Upper lobe of left lung (tissue), 6 donors: ENCODE measurements around the gene MCTP1. TPM values are rescaled to one million over a fixed set of nuclear protein-coding genes. Genes with fewer than 3 reads are reported as not detected.

ENCODE experiments used
- ATAC-seq, 2 donors: fragments of 200-7000 bp; cut with Tn5 transposase; one replicate each; pipeline ENCODE4 v1.9.1; 2022; ENCODE audit warnings: mild to moderate bottlenecking in 2 of 2, moderate library complexity in 2 of 2; ENCODE audit not compliant: low FRiP score in 2 of 2
- DNase-seq, 2 donors: peaks; one replicate each; pipeline ENCODE4 v3.0.0-alpha.2; 2019 to 2020
- H3K27ac ChIP-seq, 4 donors: fragments of 200-600 bp; sonication (generic); one replicate each; pipeline ENCODE4 v1.5.1; 2016 to 2019
- H3K27me3 ChIP-seq, 4 donors: fragments of 200-600 bp; sonication (generic); one replicate each; pipeline ENCODE4 v1.5.1; 2017 to 2019
- H3K36me3 ChIP-seq, 4 donors: fragments of 200-600 bp; sonication (generic); one replicate each; pipeline ENCODE4 v1.5.1; 2016 to 2019
- H3K4me1 ChIP-seq, 4 donors: fragments of 200-600 bp; sonication (generic); one replicate each; pipeline ENCODE4 v1.5.1; 2018 to 2019
- H3K4me3 ChIP-seq, 4 donors: fragments of 200-600 bp; sonication (generic); one replicate each; pipeline ENCODE4 v1.5.1; 2017 to 2019; ENCODE audit warnings: mild to moderate bottlenecking in 2 of 4, moderate library complexity in 1 of 4
- H3K9me3 ChIP-seq, 4 donors: fragments of 200-600 bp; sonication (generic); one replicate each; pipeline ENCODE4 v1.5.1; 2018 to 2019
- EP300 ChIP-seq, 4 donors: sonication (generic); formaldehyde crosslinking; IDR thresholded peaks; one replicate each; pipeline ENCODE4 v1.5.1; 2017; ENCODE audit warnings: antibody characterized with exemption in 4 of 4, control low read depth in 2 of 4
- POLR2A ChIP-seq, 4 donors: fragments of 450-650 bp; IDR thresholded peaks; one replicate each; pipeline ENCODE4 v1.5.1; 2016 to 2017; ENCODE audit warnings: antibody characterized with exemption in 4 of 4, mild to moderate bottlenecking in 2 of 4
- POLR2AphosphoS5 ChIP-seq, 2 donors: sonication (generic); formaldehyde crosslinking; IDR thresholded peaks; one replicate each; pipeline ENCODE4 v1.5.1; 2017; ENCODE audit warnings: antibody characterized with exemption in 2 of 2
- WGBS, 2 donors: methylation state at CpG; one replicate each; pipeline ENCODE4 v1.1.5; 2017 to 2018; 5-methylcytosine and 5-hydroxymethylcytosine counted together
- total RNA-seq, 6 donors: library from RNA; depleted of rRNA in 4 of 6; stranded (reverse); fragments of >200 nt in 4 of 6; gene quantifications; one replicate each; pipeline versions ENCODE4 v1.1.0 to v1.2.1, GENCODE V29; 2016 to 2021
- TF ChIP-seq, protein P1 (sequence below), 6 experiments: fragments of 450-650 bp in 4 of 6; fragments of 200-600 bp in 2 of 6; sonication (generic) in 2 of 6; IDR thresholded peaks; one replicate each; pipeline ENCODE4 v1.5.1; 2016 to 2019; ENCODE audit warnings: antibody characterized with exemption in 6 of 6
- donor health status: DM: no; HTN: no; CAD: no; lungs with moderate emphysema.
- donor health status: DM: no; HTN: yes; CAD: no; lungs with severe emphysema.

The MCTP1 gene
- total RNA-seq, 6 donors from 2014 or later, result 30.4 to 43.8 (median 38.3) TPM

DNA sequence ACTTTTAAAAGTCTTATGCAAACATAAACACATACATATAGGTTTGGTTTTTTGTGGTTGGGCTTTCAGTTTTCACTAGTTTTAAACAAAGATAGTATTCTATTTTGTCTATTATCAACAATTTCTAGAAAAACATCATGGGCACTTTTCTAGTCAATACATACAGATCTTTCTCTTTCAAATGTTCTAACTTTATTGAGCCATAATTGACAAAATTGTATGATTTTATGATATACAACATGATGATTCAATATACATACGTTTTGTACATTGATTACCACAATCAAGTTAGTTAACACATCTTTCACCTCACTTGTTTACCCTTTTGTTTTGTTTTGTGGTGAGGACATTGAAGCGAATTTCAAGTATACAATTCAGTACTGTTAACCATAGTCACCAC lies 265.9 kb downstream of the MCTP1 start:
- Histone ChIP-seq H3K4me3 (no peak overlapping the region), H3K36me3 (peaks cover 0 to 7% (median 2%) of the 10 kb centered on the region in 4 donors), H3K27me3 (no peaks in the 10 kb centered on the region), H3K27ac (no peak overlapping the region), H3K4me1 (no peaks in the 10 kb centered on the region), H3K9me3 (no peaks in the 10 kb centered on the region)
- 87 to 89% methylated on average over 2 of the region's 2 CpGs for WGBS, 2 donors
- no peak for TF ChIP-seq POLR2AphosphoS5 (IDR thresholded peaks at IDR 0.05)
- TF ChIP-seq EP300 (IDR thresholded peaks at IDR 0.05), result no peak
- no peak for TF ChIP-seq POLR2A (IDR thresholded peaks at IDR 0.05)
- TF ChIP-seq, protein P1, sequence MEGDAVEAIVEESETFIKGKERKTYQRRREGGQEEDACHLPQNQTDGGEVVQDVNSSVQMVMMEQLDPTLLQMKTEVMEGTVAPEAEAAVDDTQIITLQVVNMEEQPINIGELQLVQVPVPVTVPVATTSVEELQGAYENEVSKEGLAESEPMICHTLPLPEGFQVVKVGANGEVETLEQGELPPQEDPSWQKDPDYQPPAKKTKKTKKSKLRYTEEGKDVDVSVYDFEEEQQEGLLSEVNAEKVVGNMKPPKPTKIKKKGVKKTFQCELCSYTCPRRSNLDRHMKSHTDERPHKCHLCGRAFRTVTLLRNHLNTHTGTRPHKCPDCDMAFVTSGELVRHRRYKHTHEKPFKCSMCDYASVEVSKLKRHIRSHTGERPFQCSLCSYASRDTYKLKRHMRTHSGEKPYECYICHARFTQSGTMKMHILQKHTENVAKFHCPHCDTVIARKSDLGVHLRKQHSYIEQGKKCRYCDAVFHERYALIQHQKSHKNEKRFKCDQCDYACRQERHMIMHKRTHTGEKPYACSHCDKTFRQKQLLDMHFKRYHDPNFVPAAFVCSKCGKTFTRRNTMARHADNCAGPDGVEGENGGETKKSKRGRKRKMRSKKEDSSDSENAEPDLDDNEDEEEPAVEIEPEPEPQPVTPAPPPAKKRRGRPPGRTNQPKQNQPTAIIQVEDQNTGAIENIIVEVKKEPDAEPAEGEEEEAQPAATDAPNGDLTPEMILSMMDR (IDR thresholded peaks at IDR 0.05), result no peak
- no peak for ATAC-seq
- DNase-seq, result no peak

DNA sequence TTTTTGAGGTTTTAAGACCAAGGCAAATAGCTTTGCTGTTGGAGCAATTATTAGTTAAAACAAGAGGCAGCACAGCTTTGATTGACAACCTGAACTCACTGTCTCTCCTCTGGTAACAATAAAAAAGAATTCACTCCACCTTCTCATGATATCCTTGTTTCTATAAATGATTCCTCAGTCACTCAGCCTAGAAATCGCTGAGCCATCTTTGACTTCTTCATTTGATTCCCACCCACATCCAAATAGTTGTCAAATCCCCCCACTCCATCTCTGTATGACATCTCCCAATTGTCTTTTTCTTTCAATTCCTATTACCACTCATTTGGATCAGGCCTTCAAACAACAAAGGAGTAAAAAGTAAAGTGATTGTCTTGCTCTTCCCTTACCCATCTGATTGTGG lies 266.4 kb downstream of the MCTP1 start:
- WGBS, 2 donors, result 92 to 94% methylated on average over 1 of the region's 1 CpG

DNA sequence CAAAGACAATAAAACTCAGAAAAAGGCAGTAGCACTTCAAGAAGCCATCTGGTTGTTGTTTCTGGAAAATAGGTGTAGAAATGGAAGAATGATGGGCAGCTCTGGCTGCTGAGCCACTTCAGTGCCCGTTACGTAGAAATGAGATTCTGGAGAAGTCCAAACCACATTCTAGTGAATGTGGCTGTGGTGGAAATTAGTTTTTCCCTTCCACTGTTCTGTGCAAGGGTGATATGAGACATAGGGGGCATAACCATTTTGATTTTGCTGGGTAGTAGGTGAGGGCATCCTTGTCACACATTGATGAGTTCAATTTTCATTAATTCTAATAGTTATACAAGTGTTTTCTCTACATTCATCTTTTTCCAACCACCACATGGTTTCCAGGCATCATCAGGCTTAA lies 275.1 kb downstream of the MCTP1 start:
- Histone ChIP-seq H3K27ac (no peak overlapping the region), H3K9me3 (peaks cover 0 to 2% (median 2%) of the 10 kb centered on the region in 4 donors), H3K4me1 (no peaks in the 10 kb centered on the region), H3K36me3 (no peaks in the 10 kb centered on the region), H3K4me3 (no peak overlapping the region), H3K27me3 (no peaks in the 10 kb centered on the region)
- TF ChIP-seq POLR2AphosphoS5 (IDR thresholded peaks at IDR 0.05) (no peak), EP300 (IDR thresholded peaks at IDR 0.05) (no peak), POLR2A (IDR thresholded peaks at IDR 0.05) (no peak)
- TF ChIP-seq, protein P1 (IDR thresholded peaks at IDR 0.05), result no peak
- no peak for ATAC-seq
- no peak for DNase-seq
- WGBS, 2 donors, result 100% methylated on average over 2 of the region's 2 CpGs

More for the DNA sequence above, 266.4 kb downstream of the MCTP1 start:
- Histone ChIP-seq H3K27ac (no peak overlapping the region), H3K27me3 (no peaks in the 10 kb centered on the region), H3K36me3 (peaks cover 0 to 7% (median 2%) of the 10 kb centered on the region in 4 donors), H3K4me3 (no peak overlapping the region), H3K4me1 (no peaks in the 10 kb centered on the region), H3K9me3 (no peaks in the 10 kb centered on the region)
- TF ChIP-seq EP300 (IDR thresholded peaks at IDR 0.05) (no peak), POLR2AphosphoS5 (IDR thresholded peaks at IDR 0.05) (no peak), POLR2A (IDR thresholded peaks at IDR 0.05) (no peak)
- TF ChIP-seq, protein P1 (IDR thresholded peaks at IDR 0.05), result no peak
- ATAC-seq, result no peak
- no peak for DNase-seq

DNA sequence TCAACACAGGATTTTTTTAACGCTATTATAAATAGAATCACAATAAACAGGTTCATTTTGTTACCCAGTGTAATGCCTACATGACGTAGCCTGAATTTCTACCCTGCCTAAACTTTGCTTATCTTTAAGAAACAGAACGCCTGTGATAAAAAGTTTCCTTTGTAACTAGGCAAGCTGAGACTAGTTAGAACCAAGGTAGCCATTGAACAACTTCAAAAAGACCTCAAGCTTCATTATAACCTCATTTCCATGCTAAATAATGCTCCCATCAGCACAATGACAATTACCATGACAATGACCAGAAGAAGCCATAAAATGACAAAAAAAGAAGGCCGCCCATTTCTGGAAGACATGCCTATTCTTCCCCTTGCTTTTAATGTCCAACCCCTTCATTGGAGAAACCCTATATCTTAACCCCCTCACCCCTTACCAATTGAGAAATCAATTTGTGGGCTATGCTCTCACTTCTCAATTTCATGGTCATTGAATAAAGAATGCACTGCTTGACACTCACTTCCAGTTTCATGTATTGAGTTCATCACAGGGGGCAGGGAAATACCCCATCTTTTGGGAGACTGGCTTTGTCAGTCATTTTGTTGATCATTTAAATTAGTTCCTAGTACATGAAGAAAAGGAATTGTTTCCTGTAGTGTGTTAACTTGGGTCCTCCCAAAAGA lies 276.8 kb downstream of the MCTP1 start:
- TF ChIP-seq POLR2AphosphoS5 (IDR thresholded peaks at IDR 0.05) (no peak), POLR2A (IDR thresholded peaks at IDR 0.05) (no peak), EP300 (IDR thresholded peaks at IDR 0.05) (no peak)
- TF ChIP-seq, protein P1 (IDR thresholded peaks at IDR 0.05), result no peak
- peaks cover 0 to 13% (median 8%) of the 10 kb centered on the region in 4 donors for H3K9me3 ChIP-seq
- ATAC-seq (no peak), DNase-seq (no peak)
- H3K27me3 ChIP-seq, result no peaks in the 10 kb centered on the region
- H3K4me1 ChIP-seq, result no peaks in the 10 kb centered on the region
- H3K36me3 ChIP-seq, result no peaks in the 10 kb centered on the region
- H3K4me3 ChIP-seq, result no peak overlapping the region
- no peak overlapping the region for H3K27ac ChIP-seq
- 88% methylated on average over 4 of the region's 4 CpGs for WGBS, 2 donors

DNA sequence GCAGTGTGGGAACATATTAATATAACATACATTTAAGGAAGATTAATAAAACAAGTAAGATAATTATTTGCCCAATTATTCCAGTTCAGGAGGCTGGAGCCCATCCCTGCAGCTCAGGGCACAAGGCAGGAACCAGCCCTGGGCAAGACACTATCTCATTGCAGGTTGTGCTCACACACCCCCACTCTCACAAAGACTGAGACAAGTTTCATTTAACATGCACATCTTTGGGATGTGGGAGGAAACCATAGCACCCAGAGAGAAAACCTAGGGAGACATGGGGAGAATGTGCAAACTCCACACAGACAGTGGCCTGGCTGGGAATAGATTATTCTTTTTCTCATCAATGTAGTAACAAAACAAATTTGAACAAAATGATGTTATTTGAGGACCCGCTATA lies 279.1 kb downstream of the MCTP1 start:
- TF ChIP-seq POLR2AphosphoS5 (IDR thresholded peaks at IDR 0.05) (no peak), EP300 (IDR thresholded peaks at IDR 0.05) (no peak), POLR2A (IDR thresholded peaks at IDR 0.05) (no peak)
- TF ChIP-seq, protein P1 (IDR thresholded peaks at IDR 0.05), result no peak
- no peak for ATAC-seq
- H3K4me3 ChIP-seq, result no peak overlapping the region
- H3K9me3 ChIP-seq, result peaks cover 0 to 13% (median 8%) of the 10 kb centered on the region in 4 donors
- H3K36me3 ChIP-seq, result no peaks in the 10 kb centered on the region
- no peaks in the 10 kb centered on the region for H3K4me1 ChIP-seq
- no peak overlapping the region for H3K27ac ChIP-seq
- DNase-seq, result no peak
- H3K27me3 ChIP-seq, result no peaks in the 10 kb centered on the region
- WGBS, 2 donors, result 87 to 97% methylated on average over 1 of the region's 1 CpG
